Choroid plexus epithelial cell (primary cell): Measurements from ENCODE around the gene TTC7B.

Experiments
- DNase-seq: peaks from one replicate; pipeline ENCODE4 v3.0.0-alpha.2; 2010; ENCODE audit warnings: low read depth
- H3K4me3 ChIP-seq: 2 replicates; pipeline ENCODE4 v1.5.1; 2011; ENCODE audit warnings: low read depth, mild to moderate bottlenecking, control low read depth, low read length, moderate library complexity
- CTCF ChIP-seq: conservative IDR thresholded peaks from 2 replicates; pipeline ENCODE4 v1.5.1; 2011; ENCODE audit warnings: low read depth, mild to moderate bottlenecking, control low read depth, inconsistent platforms, low read length, moderate library complexity

Gene TTC7B

GRCh38 chr14:90556666-90557450 is 259.4 kb downstream of the TTC7B start:
- DNase-seq, result no peak

GRCh38 chr14:90556012-90556477 is 260.2 kb downstream of the TTC7B start:
- DNase-seq, result peak; percentile 48
- no peak for TF ChIP-seq CTCF
- peak overlapping the region; percentile 46 for H3K4me3 ChIP-seq

More at GRCh38 chr14:90556666-90557450, 259.4 kb downstream of the TTC7B start:
- TF ChIP-seq CTCF, result no peak
- no peak overlapping the region for H3K4me3 ChIP-seq

- TF ChIP-seq CTCF, result no peak
Measured at GRCh38 chr14:90555126-90556011, 260.9 kb downstream of the TTC7B start.

GRCh38 chr14:90554341-90554740 is 261.9 kb downstream of the TTC7B start:
- no peak overlapping the region for H3K4me3 ChIP-seq
- no peak for TF ChIP-seq CTCF
- DNase-seq, result no peak

More at GRCh38 chr14:90555126-90556011, 260.9 kb downstream of the TTC7B start:
- H3K4me3 ChIP-seq, result peak overlapping the region; percentile 46
- DNase-seq, result no peak

- no peak overlapping the region for H3K4me3 ChIP-seq
- no peak for TF ChIP-seq CTCF
Measured at GRCh38 chr14:90553921-90554336, 262.3 kb downstream of the TTC7B start.

GRCh38 chr14:90553298-90553920 is 262.8 kb downstream of the TTC7B start:
- H3K4me3 ChIP-seq, result no peak overlapping the region
- no peak for DNase-seq
- no peak for TF ChIP-seq CTCF

More at GRCh38 chr14:90553921-90554336, 262.3 kb downstream of the TTC7B start:
- DNase-seq, result no peak
